H1 (cell line): ENCODE data around the gene NEO1. TPM values are rescaled to one million over a fixed set of nuclear protein-coding genes. Genes with fewer than 3 reads are reported as not detected.
A peak's percentile ranks its signal among the peaks of the same experiment; 100 is the strongest.

Experiments used
- CTCF ChIA-PET: fragments of 300-600 bp; sonication (Branson Sonifier 250); formaldehyde crosslinking; loops from one replicate; lab custom pipeline; 2021; ENCODE audit not compliant: partially characterized antibody; lab: Charles Lee
- POLR2A ChIA-PET: fragments of 300-600 bp; sonication (Branson Sonifier 250); formaldehyde crosslinking; loops from one replicate; lab custom pipeline; 2021; ENCODE audit warnings: inconsistent platforms; ENCODE audit not compliant: partially characterized antibody; lab: Charles Lee
- DNase-seq, 2 experiments: peaks; one replicate each; pipeline versions ENCODE4 v3.0.0 to v3.0.0-alpha.2; 2010 to 2022; ENCODE audit warnings: low spot score in 2 of 2, low read depth in 1 of 2, mixed read lengths in 1 of 2
- FAIRE-seq: peaks from 2 replicates; lab custom pipeline; 2011; peaks lifted over from hg19 to GRCh38; lab: Jason Lieb, UNC
- H2AFZ ChIP-seq: 2 replicates; pipeline ENCODE4 v1.8.1; 2012; ENCODE audit warnings: low read length, inconsistent platforms
- H2AK5ac ChIP-seq: 2 replicates; pipeline ENCODE4 v1.6.1; 2013; ENCODE audit warnings: low read depth, low read length
- H2BK120ac ChIP-seq: replicated peaks from 2 replicates; pipeline ENCODE3; 2013; ENCODE audit warnings: low read depth, low read length, inconsistent platforms
- H2BK12ac ChIP-seq: 2 replicates; pipeline ENCODE4 v1.6.1; 2013; ENCODE audit warnings: low read depth, low read length
- H2BK15ac ChIP-seq: 2 replicates; pipeline ENCODE4 v1.6.1; 2013; ENCODE audit warnings: low read length
- H2BK20ac ChIP-seq: 2 replicates; pipeline ENCODE4 v1.6.1; 2013; ENCODE audit warnings: low read length
- H2BK5ac ChIP-seq: 2 replicates; pipeline ENCODE4 v1.6.1; 2013; ENCODE audit warnings: low read depth, low read length
- H3K14ac ChIP-seq: 2 replicates; pipeline ENCODE4 v1.6.1; 2013; ENCODE audit warnings: inconsistent platforms; ENCODE audit not compliant: insufficient read length
- H3K18ac ChIP-seq: 2 replicates; pipeline ENCODE4 v1.6.1; 2013; ENCODE audit warnings: low read length; ENCODE audit errors: extremely low read depth
- H3K23ac ChIP-seq: 2 replicates; pipeline ENCODE4 v1.6.1; 2013; ENCODE audit warnings: inconsistent platforms; ENCODE audit not compliant: insufficient read length
- H3K23me2 ChIP-seq: 2 replicates; pipeline ENCODE4 v1.6.1; 2013; ENCODE audit warnings: low read depth, low read length
- H3K27ac ChIP-seq: 2 replicates; pipeline ENCODE4 v1.6.1; 2011; ENCODE audit warnings: low read depth, low read length, inconsistent platforms
- H3K27me3 ChIP-seq, 4 experiments: replicated peaks in 1 of 4; 1 replicate in 1 of 4; 2 replicates in 3 of 4; pipeline versions ENCODE4 v1.6.1 to v1.8.1; 2011 to 2013; ENCODE audit warnings: low read length in 3 of 4, mild to moderate bottlenecking in 3 of 4, inconsistent platforms in 2 of 4, mixed read lengths in 2 of 4, moderate library complexity in 1 of 4; ENCODE audit not compliant: control insufficient read depth in 3 of 4, insufficient read depth in 3 of 4; ENCODE audit errors: extremely low read depth in 1 of 4
- H3K36me3 ChIP-seq, 4 experiments: 2 replicates each; pipeline versions ENCODE4 v1.6.1 to v1.8.1; 2011 to 2013; ENCODE audit warnings: mild to moderate bottlenecking in 4 of 4, low read length in 3 of 4, moderate library complexity in 2 of 4, control low read depth in 1 of 4, inconsistent platforms in 1 of 4; ENCODE audit not compliant: insufficient read depth in 4 of 4, control insufficient read depth in 2 of 4
- H3K4ac ChIP-seq: replicated peaks from 2 replicates; pipeline ENCODE3; 2013; ENCODE audit warnings: low read length, low read depth, mixed read lengths, inconsistent platforms; ENCODE audit not compliant: insufficient read length
- H3K4me1 ChIP-seq, 4 experiments: replicated peaks in 1 of 4; 1 replicate in 1 of 4; 2 replicates in 3 of 4; pipeline versions ENCODE4 v1.6.1 to v1.8.1; 2011 to 2013; ENCODE audit warnings: low read length in 3 of 4, inconsistent platforms in 2 of 4, mixed read lengths in 1 of 4; ENCODE audit not compliant: insufficient read depth in 4 of 4, control insufficient read depth in 3 of 4
- H3K4me2 ChIP-seq, 2 experiments: 2 replicates each; pipeline versions ENCODE4 v1.6.1 to v1.8.1; 2011 to 2013; ENCODE audit warnings: low read depth in 2 of 2, low read length in 2 of 2, control low read depth in 1 of 2, inconsistent platforms in 1 of 2, mild to moderate bottlenecking in 1 of 2; ENCODE audit not compliant: insufficient read depth in 1 of 2
- H3K4me3 ChIP-seq, 4 experiments: fragments of 200-600, 300-600 bp in 1 of 4; sonication (generic), shearing (Covaris generic), sonication (Bioruptor Twin) in 1 of 4; 2 replicates each; pipeline versions ENCODE4 v1.5.1 to v1.8.1; 2011 to 2016; ENCODE audit warnings: low read length in 4 of 4, low read depth in 3 of 4, control low read depth in 2 of 4, inconsistent platforms in 2 of 4, mild to moderate bottlenecking in 2 of 4, mixed read lengths in 1 of 4, moderate library complexity in 1 of 4; ENCODE audit not compliant: insufficient read depth in 2 of 4; ENCODE audit errors: extremely low read depth in 1 of 4
- H3K56ac ChIP-seq: replicated peaks from 2 replicates; pipeline ENCODE3; 2013; ENCODE audit warnings: low read depth, mild to moderate bottlenecking, mixed read lengths, low read length, inconsistent platforms; ENCODE audit not compliant: insufficient read length
- H3K79me1 ChIP-seq: 2 replicates; pipeline ENCODE4 v1.6.1; 2013; ENCODE audit warnings: low read depth, low read length, control low read depth
- H3K79me2 ChIP-seq, 2 experiments: 2 replicates each; pipeline versions ENCODE4 v1.6.1 to v1.8.1; 2012 to 2013; ENCODE audit warnings: low read length in 2 of 2, mild to moderate bottlenecking in 2 of 2, inconsistent platforms in 1 of 2; ENCODE audit not compliant: insufficient read depth in 2 of 2, control insufficient read depth in 1 of 2
- H3K9ac ChIP-seq, 4 experiments: replicated peaks in 1 of 4; 1 replicate in 1 of 4; 2 replicates in 3 of 4; pipeline versions ENCODE4 v1.6.1 to v1.8.1; 2011 to 2013; ENCODE audit warnings: low read depth in 3 of 4, low read length in 3 of 4, control low read depth in 2 of 4, mild to moderate bottlenecking in 2 of 4, moderate library complexity in 2 of 4, inconsistent platforms in 1 of 4; ENCODE audit errors: extremely low read depth in 1 of 4
- H3K9me3 ChIP-seq, 2 experiments: 2 replicates each; pipeline versions ENCODE4 v1.6.1 to v1.8.1; 2012 to 2013; ENCODE audit warnings: mild to moderate bottlenecking in 2 of 2, moderate library complexity in 2 of 2, control low read depth in 1 of 2, inconsistent platforms in 1 of 2, low read depth in 1 of 2, low read length in 1 of 2, mixed read lengths in 1 of 2; ENCODE audit not compliant: insufficient read depth in 2 of 2
- H4K20me1 ChIP-seq, 2 experiments: replicated peaks in 1 of 2; 2 replicates each; pipeline versions ENCODE3 to v1.8.1; 2011 to 2013; ENCODE audit warnings: inconsistent platforms in 2 of 2, low read length in 2 of 2, mild to moderate bottlenecking in 1 of 2; ENCODE audit not compliant: insufficient read depth in 2 of 2, control insufficient read depth in 1 of 2
- H4K5ac ChIP-seq: 2 replicates; pipeline ENCODE4 v1.6.1; 2013; ENCODE audit warnings: low read length, low read depth, mixed read lengths, inconsistent platforms; ENCODE audit not compliant: insufficient read length
- H4K8ac ChIP-seq: 2 replicates; pipeline ENCODE4 v1.8.0; 2013; ENCODE audit warnings: mild to moderate bottlenecking, moderate library complexity, low read length, inconsistent platforms; ENCODE audit not compliant: insufficient read depth; ENCODE audit errors: extremely low read depth
- H4K91ac ChIP-seq: replicated peaks from 2 replicates; pipeline ENCODE3; 2013; ENCODE audit warnings: low read length, mixed read lengths, inconsistent platforms; ENCODE audit not compliant: insufficient read length
- TEAD4 ChIP-seq: IDR thresholded peaks from 2 replicates; pipeline ENCODE4 v1.6.1; 2012; ENCODE audit warnings: low read depth, low read length, inconsistent platforms, mixed read lengths
- ZNF274 ChIP-seq: IDR thresholded peaks from 2 replicates; pipeline ENCODE4 v1.7.0; 2012; ENCODE audit warnings: low read length, borderline replicate concordance; ENCODE audit errors: extremely low read depth
- WGBS, 2 experiments: shearing (Covaris generic) in 1 of 2; methylation state at CpG; one replicate each; pipeline versions ENCODE4 v1.1.6 to v1.1.7; 2013 to 2015; ENCODE audit warnings: low lambda C conversion rate in 2 of 2, mixed read lengths in 2 of 2, inconsistent platforms in 1 of 2, low coverage in 1 of 2, missing lambda C conversion rate in 1 of 2; ENCODE audit not compliant: insufficient replicate concordance in 2 of 2, insufficient coverage in 1 of 2, insufficient read length in 1 of 2; ENCODE audit errors: extremely low coverage in 1 of 2, missing lambda C conversion rate in 1 of 2; 5-methylcytosine and 5-hydroxymethylcytosine counted together
- polyA plus RNA-seq, 7 experiments: library from polyadenylated mRNA; depleted of rRNA in 3 of 7; stranded (reverse) in 5 of 7; unstranded in 2 of 7; fragments of >200 nt in 5 of 7; fragments of 200-250 nt in 2 of 7; gene quantifications; 1 replicate in 5 of 7; 2 replicates in 1 of 7; 4 replicates in 1 of 7; pipeline versions ENCODE4 v1.2.1 to v1.2.3, GENCODE V29; 2011 to 2013; ENCODE audit warnings: missing spikeins in 2 of 7, mixed read lengths in 2 of 7
- total RNA-seq: library from RNA; stranded (reverse); fragmentation: NEBNext Ultra II Directional; extraction: Animal tissue kit (Norgen Biotek cat#: 25700); gene quantifications from 2 replicates; pipeline ENCODE4 v1.2.1, GENCODE V29; 2021

NEO1 gene
- total and polyA plus RNA-seq, 2 of the 8 experiments (the other 6 are each of a cell fraction or from before 2014, with no cell fraction given), result 36.0 to 51.0 TPM

GRCh38 chr15:73352082-73352481 is 299.8 kb downstream of the NEO1 start:
- peaks cover 3 to 26% (median 8%) of the 10 kb centered on the region in 4 experiments for H3K4me1 ChIP-seq
- H3K18ac ChIP-seq, result no peak overlapping the region
- H2BK120ac ChIP-seq, result no peak overlapping the region
- POLR2A ChIA-PET, result no interaction called here
- H4K91ac ChIP-seq, result no peak overlapping the region
- H3K4me3 ChIP-seq, result no peak overlapping the region
- H3K27ac ChIP-seq, result no peak overlapping the region
- H2BK20ac ChIP-seq, result no peak overlapping the region
- no peak overlapping the region for H2BK15ac ChIP-seq
- H3K79me2 ChIP-seq, result peaks cover 0 to 83% of the 10 kb centered on the region in 2 experiments; a peak in 3 of 4 replicates
- TF ChIP-seq TEAD4 (peak; percentile 34; the same call in 1 of the 2 replicates), ZNF274 (no peak)
- 0 out of 2 replicates have a peak overlapping the region, but pooled peaks have one; percentile 46 for H2BK12ac ChIP-seq
- H3K27me3 ChIP-seq, result no peaks in the 10 kb centered on the region
- H4K8ac ChIP-seq, result no peak overlapping the region
- no peak overlapping the region for H2AK5ac ChIP-seq
- CTCF ChIA-PET, result interaction anchor here (0.6 kb wide), 1 partner anchor 961 kb away, joined by 3 read pairs; no protein-coding TSS in a partner anchor
- FAIRE-seq (no peak), DNase-seq (no peak)
- H3K9me3 ChIP-seq, result no peaks in the 10 kb centered on the region
- no peak overlapping the region for H2AFZ ChIP-seq
- no peak overlapping the region for H3K4me2 ChIP-seq
- no peaks in the 10 kb centered on the region for H3K23me2 ChIP-seq
- WGBS, 2 experiments, result 92% methylated on average over 10 of the region's 10 CpGs; no CpG with 5 or more reads in 1 of the 2 experiments
- peaks cover 27 to 34% of the 10 kb centered on the region in 2 experiments for H4K20me1 ChIP-seq
- no peak overlapping the region for H4K5ac ChIP-seq
- no peak overlapping the region for H3K23ac ChIP-seq
- H3K9ac ChIP-seq, result no peak overlapping the region
- H3K56ac ChIP-seq, result no peak overlapping the region
- peaks cover 13% of the 10 kb centered on the region for H3K79me1 ChIP-seq
- no peak overlapping the region for H2BK5ac ChIP-seq
- H3K14ac ChIP-seq, result no peak overlapping the region
- no peak overlapping the region for H3K4ac ChIP-seq
- H3K36me3 ChIP-seq, result no peaks in the 10 kb centered on the region; a peak in 1 of 8 replicates
